ENCODE data around the gene CHML.

The CHML gene

GRCh38 chr1:241596633-241597032 is 43.5 kb downstream of the CHML start:
- peak overlapping the region in 7 of 11 experiments; percentile 8 to 39 (median 18); a peak in 10 of 22 replicates for H3K27ac ChIP-seq
- peak overlapping the region; percentile 28 to 70 (median 55) for H3K4me2 ChIP-seq
- H3K27me3 ChIP-seq = no peaks in the 10 kb centered on the region
- H3K9me3 ChIP-seq (replicated peaks in 1 of 11) = no peaks in the 10 kb centered on the region
- no peak overlapping the region; a peak in 1 of 22 replicates for H3K9ac ChIP-seq
- peaks cover 35 to 73% (median 52%) of the 10 kb centered on the region in 11 experiments for H3K36me3 ChIP-seq
- TF ChIP-seq Cebpa-rat (IDR thresholded peaks at IDR 0.05) = no peak
- H4K20me1 ChIP-seq = no peaks in the 10 kb centered on the region
- no peak overlapping the region for H3K4me3 ChIP-seq
- peaks cover 24 to 46% (median 32%) of the 10 kb centered on the region in 10 experiments for H3K4me1 ChIP-seq

- Histone ChIP-seq H4K20me1 (no peaks in the 10 kb centered on the region), H3K4me2 (no peak overlapping the region), H3K4me1 (peaks cover 15 to 27% (median 23%) of the 10 kb centered on the region in 10 experiments), H3K27me3 (no peaks in the 10 kb centered on the region), H3K36me3 (peaks cover 45 to 85% (median 57%) of the 10 kb centered on the region in 11 experiments), H3K9ac (no peak overlapping the region), H3K4me3 (no peak overlapping the region), H3K27ac (no peak overlapping the region), H3K9me3 (replicated peaks in 1 of 11) (no peaks in the 10 kb centered on the region)
- no peak for TF ChIP-seq Cebpa-rat (IDR thresholded peaks at IDR 0.05)
These were observed 47.0 kb downstream of the CHML start for GRCh38 chr1:241593186-241593585.

GRCh38 chr1:241592273-241592958 is 47.8 kb downstream of the CHML start:
- H3K4me1 ChIP-seq = peaks cover 11 to 21% (median 17%) of the 10 kb centered on the region in 10 experiments
- no peaks in the 10 kb centered on the region for H3K27me3 ChIP-seq
- no peaks in the 10 kb centered on the region for H4K20me1 ChIP-seq
- no peak overlapping the region for H3K27ac ChIP-seq
- no peak overlapping the region for H3K4me3 ChIP-seq
- H3K9me3 ChIP-seq (replicated peaks in 1 of 11) = no peaks in the 10 kb centered on the region
- no peak for TF ChIP-seq Cebpa-rat (IDR thresholded peaks at IDR 0.05)
- H3K36me3 ChIP-seq = peaks cover 47 to 93% (median 62%) of the 10 kb centered on the region in 11 experiments
- H3K4me2 ChIP-seq = no peak overlapping the region
- H3K9ac ChIP-seq = no peak overlapping the region

- H3K27me3 ChIP-seq = no peaks in the 10 kb centered on the region
- no peaks in the 10 kb centered on the region for H4K20me1 ChIP-seq
- H3K4me2 ChIP-seq = no peak overlapping the region
- no peak for TF ChIP-seq Cebpa-rat (IDR thresholded peaks at IDR 0.05)
- peaks cover 7 to 18% (median 10%) of the 10 kb centered on the region in 10 experiments for H3K4me1 ChIP-seq
- no peak overlapping the region for H3K4me3 ChIP-seq
- no peak overlapping the region for H3K27ac ChIP-seq
- H3K9me3 ChIP-seq (replicated peaks in 1 of 11) = no peaks in the 10 kb centered on the region
- H3K9ac ChIP-seq = no peak overlapping the region
- H3K36me3 ChIP-seq = peaks cover 52 to 100% (median 64%) of the 10 kb centered on the region in 11 experiments
These were observed 48.4 kb downstream of the CHML start for GRCh38 chr1:241591736-241592135.

GRCh38 chr1:241591317-241591716 is 48.9 kb downstream of the CHML start:
- Histone ChIP-seq H3K4me1 (peaks cover 2 to 14% (median 6%) of the 10 kb centered on the region in 10 experiments), H3K9ac (no peak overlapping the region), H3K27me3 (no peaks in the 10 kb centered on the region), H3K4me2 (no peak overlapping the region), H3K36me3 (peaks cover 51 to 100% (median 64%) of the 10 kb centered on the region in 11 experiments), H3K4me3 (no peak overlapping the region), H4K20me1 (no peaks in the 10 kb centered on the region), H3K27ac (no peak overlapping the region), H3K9me3 (replicated peaks in 1 of 11) (no peaks in the 10 kb centered on the region)
- TF ChIP-seq Cebpa-rat (IDR thresholded peaks at IDR 0.05) = no peak

- Histone ChIP-seq H3K9ac (no peak overlapping the region), H4K20me1 (no peaks in the 10 kb centered on the region), H3K36me3 (peaks cover 47 to 97% (median 63%) of the 10 kb centered on the region in 11 experiments), H3K4me3 (no peak overlapping the region), H3K27ac (no peak overlapping the region), H3K27me3 (no peaks in the 10 kb centered on the region), H3K9me3 (replicated peaks in 1 of 11) (no peaks in the 10 kb centered on the region), H3K4me2 (no peak overlapping the region), H3K4me1 (peaks cover 0 to 10% (median under 1%) of the 10 kb centered on the region in 10 experiments; a peak in 3 of 20 replicates)
- TF ChIP-seq Cebpa-rat (IDR thresholded peaks at IDR 0.05) = no peak
These were observed 49.5 kb downstream of the CHML start for GRCh38 chr1:241590719-241591118.

Measured in BLaER1 treated with 17β-estradiol and CSF1 and Interleukin-3, amounts not matched to agents 10 nM and 100 nM (cell line).